ENCODE measurements around the gene SAT2.

Gene SAT2

DNA sequence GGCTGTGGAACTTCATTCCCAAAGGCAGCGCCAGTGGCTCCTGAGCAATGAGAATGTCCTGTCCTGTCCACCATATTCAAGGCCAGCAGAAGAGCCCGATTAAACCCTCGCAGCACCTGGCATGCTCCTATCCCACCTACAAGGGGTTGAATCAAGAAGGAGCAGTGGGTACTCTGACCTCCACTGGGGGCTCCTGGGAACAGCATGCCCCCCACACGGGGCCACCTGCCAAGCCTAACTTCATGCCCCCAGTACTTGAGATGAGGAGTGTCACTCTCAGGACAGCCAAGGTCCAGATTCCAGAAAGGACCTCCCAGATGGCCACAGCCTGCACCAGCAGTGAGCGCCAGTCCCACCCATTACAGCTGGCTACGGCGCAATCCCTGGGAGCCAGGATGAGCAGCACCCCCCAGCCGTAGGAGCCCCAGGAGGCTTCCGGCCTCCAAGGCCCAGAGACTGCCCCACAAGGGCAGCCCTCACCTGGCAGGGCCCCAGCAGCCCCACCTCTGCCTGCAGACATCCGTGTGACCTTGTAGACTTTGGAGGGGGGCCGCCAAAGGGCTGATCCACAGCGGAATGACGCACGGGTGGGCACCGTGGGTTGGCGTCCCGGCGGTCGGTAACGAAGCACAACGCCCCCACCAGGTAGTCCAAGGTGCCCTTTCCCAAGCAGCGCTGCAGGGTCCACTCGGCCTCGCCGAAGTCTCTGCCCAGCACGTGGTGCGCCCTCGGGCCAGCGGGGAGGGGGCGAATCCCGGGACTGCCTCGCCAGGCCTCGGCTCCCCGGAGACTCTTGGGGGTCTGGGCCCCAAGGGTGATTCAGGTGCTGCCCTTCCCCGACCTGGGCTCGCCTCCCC lies 45.0 kb downstream of the SAT2 start:
- TF ChIP-seq, protein P1, sequence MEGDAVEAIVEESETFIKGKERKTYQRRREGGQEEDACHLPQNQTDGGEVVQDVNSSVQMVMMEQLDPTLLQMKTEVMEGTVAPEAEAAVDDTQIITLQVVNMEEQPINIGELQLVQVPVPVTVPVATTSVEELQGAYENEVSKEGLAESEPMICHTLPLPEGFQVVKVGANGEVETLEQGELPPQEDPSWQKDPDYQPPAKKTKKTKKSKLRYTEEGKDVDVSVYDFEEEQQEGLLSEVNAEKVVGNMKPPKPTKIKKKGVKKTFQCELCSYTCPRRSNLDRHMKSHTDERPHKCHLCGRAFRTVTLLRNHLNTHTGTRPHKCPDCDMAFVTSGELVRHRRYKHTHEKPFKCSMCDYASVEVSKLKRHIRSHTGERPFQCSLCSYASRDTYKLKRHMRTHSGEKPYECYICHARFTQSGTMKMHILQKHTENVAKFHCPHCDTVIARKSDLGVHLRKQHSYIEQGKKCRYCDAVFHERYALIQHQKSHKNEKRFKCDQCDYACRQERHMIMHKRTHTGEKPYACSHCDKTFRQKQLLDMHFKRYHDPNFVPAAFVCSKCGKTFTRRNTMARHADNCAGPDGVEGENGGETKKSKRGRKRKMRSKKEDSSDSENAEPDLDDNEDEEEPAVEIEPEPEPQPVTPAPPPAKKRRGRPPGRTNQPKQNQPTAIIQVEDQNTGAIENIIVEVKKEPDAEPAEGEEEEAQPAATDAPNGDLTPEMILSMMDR (conservative IDR thresholded peaks at IDR 0.05) = no peak; the same call in 1 of the 2 replicates
- no peak for TF ChIP-seq ZFX (IDR thresholded peaks at IDR 0.05)
- H3K27ac ChIP-seq = peak overlapping the region; percentile 100

DNA sequence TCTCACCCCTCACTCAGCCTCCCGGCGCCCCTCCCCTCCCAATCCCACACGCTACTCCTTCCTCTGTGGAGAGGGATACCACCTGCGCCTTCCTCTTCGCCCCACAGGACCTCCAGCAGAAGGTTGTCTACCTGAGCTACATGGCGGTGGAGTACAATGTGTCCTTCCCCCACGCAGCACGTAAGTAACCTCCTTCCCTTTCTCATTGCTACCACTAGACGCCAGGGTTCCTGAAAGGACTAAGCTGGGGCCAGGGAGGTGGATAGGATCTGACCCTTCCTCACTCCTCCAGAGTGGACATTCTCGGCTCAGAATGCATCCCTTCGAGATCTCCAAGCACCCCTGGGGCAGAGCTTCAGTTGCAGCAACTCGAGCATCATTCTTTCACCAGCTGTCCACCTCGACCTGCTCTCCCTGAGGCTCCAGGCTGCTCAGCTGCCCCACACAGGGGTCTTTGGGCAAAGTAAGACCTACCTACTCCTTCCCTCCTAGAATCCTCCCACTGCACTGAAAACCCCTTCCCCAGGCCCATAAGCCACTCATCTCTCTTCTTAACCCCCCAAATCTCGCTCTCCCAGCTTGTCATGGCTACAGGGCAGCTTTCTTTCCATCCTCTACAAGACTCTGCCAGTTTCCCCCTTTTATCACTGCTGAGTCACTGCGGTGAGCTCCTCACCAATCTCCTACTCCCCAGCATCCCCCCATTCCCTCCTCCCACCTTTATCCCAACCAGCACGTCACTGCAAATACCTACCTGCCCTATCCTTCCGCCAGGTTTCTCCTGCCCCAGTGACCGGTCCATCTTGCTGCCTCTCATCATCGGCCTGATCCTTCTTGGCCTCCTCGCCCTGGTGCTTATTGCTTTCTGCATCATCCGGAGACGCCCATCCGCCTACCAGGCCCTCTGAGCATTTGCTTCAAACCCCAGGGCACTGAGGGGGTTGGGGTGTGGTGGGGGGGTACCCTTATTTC lies 46.7 kb downstream of the SAT2 start:
- peak overlapping the region; percentile 100 for H3K27ac ChIP-seq
- TF ChIP-seq ZFX (IDR thresholded peaks at IDR 0.05) = no peak
- TF ChIP-seq, protein P1 (conservative IDR thresholded peaks at IDR 0.05) = no peak

DNA sequence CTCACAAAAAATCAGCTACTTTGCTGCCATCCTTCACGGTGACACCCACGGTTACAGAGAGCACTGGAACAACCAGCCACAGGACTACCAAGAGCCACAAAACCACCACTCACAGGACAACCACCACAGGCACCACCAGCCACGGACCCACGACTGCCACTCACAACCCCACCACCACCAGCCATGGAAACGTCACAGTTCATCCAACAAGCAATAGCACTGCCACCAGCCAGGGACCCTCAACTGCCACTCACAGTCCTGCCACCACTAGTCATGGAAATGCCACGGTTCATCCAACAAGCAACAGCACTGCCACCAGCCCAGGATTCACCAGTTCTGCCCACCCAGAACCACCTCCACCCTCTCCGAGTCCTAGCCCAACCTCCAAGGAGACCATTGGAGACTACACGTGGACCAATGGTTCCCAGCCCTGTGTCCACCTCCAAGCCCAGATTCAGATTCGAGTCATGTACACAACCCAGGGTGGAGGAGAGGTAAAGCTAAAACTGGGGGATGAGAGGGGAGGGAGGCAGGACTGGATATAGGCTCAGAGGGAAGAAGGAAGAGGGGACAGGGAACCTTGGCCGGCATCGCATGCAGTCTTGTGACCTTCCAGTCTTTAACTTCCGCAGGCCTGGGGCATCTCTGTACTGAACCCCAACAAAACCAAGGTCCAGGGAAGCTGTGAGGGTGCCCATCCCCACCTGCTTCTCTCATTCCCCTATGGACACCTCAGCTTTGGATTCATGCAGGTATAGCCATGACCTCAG lies 47.6 kb downstream of the SAT2 start:
- TF ChIP-seq, protein P1 (conservative IDR thresholded peaks at IDR 0.05) = no peak
- no peak for TF ChIP-seq ZFX (IDR thresholded peaks at IDR 0.05)
- peak overlapping the region; percentile 100 for H3K27ac ChIP-seq

DNA sequence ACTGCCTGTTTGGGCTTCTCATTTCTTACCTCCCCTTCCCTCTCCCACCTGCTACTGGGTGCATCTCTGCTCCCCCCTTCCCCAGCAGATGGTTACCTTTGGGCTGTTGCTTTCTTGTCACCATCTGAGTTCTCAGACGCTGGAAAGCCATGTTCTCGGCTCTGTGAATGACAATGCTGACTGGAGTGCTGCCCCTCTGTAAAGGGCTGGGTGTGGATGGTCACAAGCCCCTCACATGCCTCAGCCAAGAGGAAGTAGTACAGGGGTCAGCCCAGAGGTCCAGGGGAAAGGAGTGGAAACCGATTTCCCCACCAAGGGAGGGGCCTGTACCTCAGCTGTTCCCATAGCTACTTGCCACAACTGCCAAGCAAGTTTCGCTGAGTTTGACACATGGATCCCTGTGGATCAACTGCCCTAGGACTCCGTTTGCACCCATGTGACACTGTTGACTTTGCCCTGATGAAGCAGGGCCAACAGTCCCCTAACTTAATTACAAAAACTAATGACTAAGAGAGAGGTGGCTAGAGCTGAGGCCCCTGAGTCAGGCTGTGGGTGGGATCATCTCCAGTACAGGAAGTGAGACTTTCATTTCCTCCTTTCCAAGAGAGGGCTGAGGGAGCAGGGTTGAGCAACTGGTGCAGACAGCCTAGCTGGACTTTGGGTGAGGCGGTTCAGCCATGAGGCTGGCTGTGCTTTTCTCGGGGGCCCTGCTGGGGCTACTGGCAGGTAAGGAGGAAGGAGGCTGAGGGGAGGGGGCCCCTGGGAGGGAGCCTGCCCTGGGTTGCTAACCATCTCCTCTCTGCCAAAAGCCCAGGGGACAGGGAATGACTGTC lies 48.4 kb downstream of the SAT2 start, which contains the start of gene CD68:
Gene CD68 (plus strand): TSS at position 638 of the 833 bp plus-strand sequence. CDS start 40 bp downstream, at position 678.
- H3K27ac ChIP-seq = peak within 1 kb of the TSS; percentile 100
- no peak for TF ChIP-seq ZFX (IDR thresholded peaks at IDR 0.05)

DNA sequence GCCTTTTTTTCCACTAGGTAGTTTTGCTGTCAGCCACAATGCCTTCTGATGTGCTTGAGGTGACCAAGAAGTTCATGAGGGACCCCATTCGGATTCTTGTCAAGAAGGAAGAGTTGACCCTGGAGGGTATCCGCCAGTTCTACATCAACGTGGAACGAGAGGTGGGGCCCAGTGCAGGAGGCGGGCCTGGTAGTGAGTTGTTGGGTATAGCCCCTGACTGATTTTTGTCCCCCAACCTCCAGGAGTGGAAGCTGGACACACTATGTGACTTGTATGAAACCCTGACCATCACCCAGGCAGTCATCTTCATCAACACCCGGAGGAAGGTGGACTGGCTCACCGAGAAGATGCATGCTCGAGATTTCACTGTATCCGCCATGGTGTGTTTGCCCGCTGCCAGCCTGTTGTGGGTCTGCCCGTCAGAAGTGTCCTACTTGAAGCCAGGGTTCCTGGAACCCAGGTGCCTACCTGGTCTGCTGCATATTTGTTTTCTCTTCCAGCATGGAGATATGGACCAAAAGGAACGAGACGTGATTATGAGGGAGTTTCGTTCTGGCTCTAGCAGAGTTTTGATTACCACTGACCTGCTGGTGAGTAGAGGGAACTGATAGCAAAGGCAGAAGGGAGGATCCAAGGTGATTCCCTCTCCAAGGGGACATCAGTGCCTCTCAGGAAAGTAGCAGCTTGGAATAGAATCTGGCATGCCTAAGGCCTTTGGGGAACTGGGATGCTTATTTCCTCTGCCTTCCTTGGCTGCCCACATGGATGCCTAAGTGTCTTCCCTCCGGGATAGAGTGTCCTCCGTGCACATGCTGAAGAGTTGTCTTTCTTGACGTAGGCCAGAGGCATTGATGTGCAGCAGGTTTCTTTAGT lies 50.1 kb downstream of the SAT2 start:
- TF ChIP-seq, protein P1 (conservative IDR thresholded peaks at IDR 0.05) = no peak
- TF ChIP-seq ZFX (IDR thresholded peaks at IDR 0.05) = no peak
- no peak overlapping the region for H3K27ac ChIP-seq

DNA sequence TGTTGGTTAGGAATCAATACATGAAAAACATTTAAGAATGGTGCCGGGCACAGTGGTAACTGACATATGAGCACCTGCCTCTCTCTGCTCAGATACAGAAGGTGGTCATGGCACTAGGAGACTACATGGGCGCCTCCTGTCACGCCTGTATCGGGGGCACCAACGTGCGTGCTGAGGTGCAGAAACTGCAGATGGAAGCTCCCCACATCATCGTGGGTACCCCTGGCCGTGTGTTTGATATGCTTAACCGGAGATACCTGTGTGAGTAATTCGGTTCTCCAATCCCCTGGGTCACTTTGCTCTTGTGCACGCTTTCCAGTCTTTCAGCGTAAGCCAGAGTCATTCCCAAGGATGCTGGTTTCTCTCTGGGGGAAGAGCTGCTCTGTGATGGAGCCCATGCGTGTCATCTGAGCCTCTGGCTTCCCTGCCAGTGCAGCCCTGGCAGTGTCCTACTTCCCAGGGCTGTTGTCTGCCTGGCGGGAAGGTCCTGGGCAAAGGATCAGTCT lies 51.1 kb downstream of the SAT2 start:
- no peak overlapping the region for H3K27ac ChIP-seq
- TF ChIP-seq ZFX (IDR thresholded peaks at IDR 0.05) = no peak
